GM12878 (cell line): Measurements from ENCODE around the gene DHRS7C. TPM values are rescaled to one million over a fixed set of nuclear protein-coding genes. Genes with fewer than 3 reads are reported as not detected.

Source experiments
- ASH2L ChIP-seq: fragments of 300-600, 200-600 bp; sonication (generic); IDR thresholded peaks from 2 replicates; pipeline ENCODE4 v1.6.1; 2017; ENCODE audit warnings: low read depth, mild to moderate bottlenecking, borderline replicate concordance
- BRCA1 ChIP-seq: IDR thresholded peaks from 2 replicates; pipeline ENCODE4 v1.6.1; 2011; ENCODE audit warnings: low read depth, low read length, improper control_type of control experiment
- CEBPB ChIP-seq, 2 experiments: fragments of 150-350 bp in 1 of 2; IDR thresholded peaks; 2 replicates each; pipeline ENCODE4 v1.6.1; 2012 to 2014; ENCODE audit warnings: low read depth in 2 of 2, low read length in 2 of 2, borderline replicate concordance in 1 of 2, inconsistent platforms in 1 of 2
- JUNB ChIP-seq: IDR thresholded peaks from 2 replicates; pipeline ENCODE4 v1.6.1; 2016; ENCODE audit warnings: antibody characterized with exemption, mild to moderate bottlenecking
- KAT2A ChIP-seq: conservative IDR thresholded peaks from 2 replicates; pipeline ENCODE4 v1.6.1; 2011; ENCODE audit warnings: low read depth, low read length; ENCODE audit not compliant: control insufficient read depth
- PML ChIP-seq: IDR thresholded peaks from 2 replicates; pipeline ENCODE4 v1.6.1; 2012; ENCODE audit warnings: low read length, inconsistent platforms
- RAD51 ChIP-seq: fragments of 450-650 bp; IDR thresholded peaks from 2 replicates; pipeline ENCODE4 v1.6.1; 2016; ENCODE audit warnings: moderate library complexity, mild to moderate bottlenecking, inconsistent platforms
- REST ChIP-seq: IDR thresholded peaks from 2 replicates; pipeline ENCODE4 v1.6.1; 2012; ENCODE audit warnings: mild to moderate bottlenecking, low read depth, low read length
- ZBTB33 ChIP-seq: fragments of 450-650 bp; IDR thresholded peaks from 2 replicates; pipeline ENCODE4 v1.6.1; 2017; ENCODE audit warnings: mild to moderate bottlenecking
- ZNF24 ChIP-seq: fragments of 450-650 bp; IDR thresholded peaks from 2 replicates; pipeline ENCODE4 v1.6.1; 2017; ENCODE audit warnings: antibody characterized with exemption, mild to moderate bottlenecking
- polyA plus RNA-seq, 11 experiments: library from polyadenylated mRNA; depleted of rRNA in 4 of 11; unstranded in 6 of 11; stranded (reverse) in 5 of 11; fragments of >200 nt; fragmentation: Nextera tagmentation in 4 of 11; fragmentation: Illumina TruSeq in 1 of 11; extraction: Ambion mirVana in 4 of 11; extraction: Trizol in 1 of 11; gene quantifications; 1 replicate in 1 of 11; 2 replicates in 10 of 11; pipeline versions ENCODE4 v1.2.1 to v1.2.3, GENCODE V29; 2011 to 2016; ENCODE audit warnings: inconsistent platforms in 2 of 11, missing spikeins in 2 of 11, low read depth in 1 of 11
- total RNA-seq, 4 experiments: library from RNA; depleted of rRNA in 3 of 4; stranded (reverse); fragments of >200 nt in 3 of 4; fragmentation: Illumina TruSeq in 1 of 4; extraction: Trizol in 1 of 4; gene quantifications; 2 replicates each; pipeline versions ENCODE4 v1.2.1 to v1.2.3, GENCODE V29; 2013 to 2021

Gene DHRS7C
- total and polyA plus RNA-seq, 10 of the 15 experiments (the other 5 are each of a cell fraction or from before 2014, with no cell fraction given) = not detected

GRCh38 chr17:9837551-9838471 is 46.4 kb upstream of the DHRS7C start (continued):
- TF ChIP-seq ASH2L (no peak), JUNB (no peak), CEBPB (IDR thresholded peaks at IDR 0.05; ENCODE audit: borderline replicate concordance in 1 of 2, low read depth in 2 of 2, low read length in 2 of 2) (no peak), PML (no peak), RAD51 (no peak), BRCA1 (no peak), KAT2A (no peak), ZNF24 (no peak), REST (no peak), ZBTB33 (no peak)
